WI38 (cell line): ENCODE measurements around the gene YAP1.

ENCODE experiments used
- H3K4me3 ChIP-seq: 2 replicates; pipeline ENCODE4 v1.5.1; 2011; ENCODE audit warnings: low read depth, mild to moderate bottlenecking, control low read depth, low read length
- CTCF ChIP-seq: IDR thresholded peaks from 2 replicates; pipeline ENCODE4 v1.5.1; 2012; ENCODE audit warnings: low read depth, mild to moderate bottlenecking, control low read depth, low read length

YAP1 gene

GRCh38 chr11:102214623-102215022 lies 104.4 kb downstream of the YAP1 start:
- TF ChIP-seq CTCF: no peak
- H3K4me3 ChIP-seq: no peak overlapping the region

DNA sequence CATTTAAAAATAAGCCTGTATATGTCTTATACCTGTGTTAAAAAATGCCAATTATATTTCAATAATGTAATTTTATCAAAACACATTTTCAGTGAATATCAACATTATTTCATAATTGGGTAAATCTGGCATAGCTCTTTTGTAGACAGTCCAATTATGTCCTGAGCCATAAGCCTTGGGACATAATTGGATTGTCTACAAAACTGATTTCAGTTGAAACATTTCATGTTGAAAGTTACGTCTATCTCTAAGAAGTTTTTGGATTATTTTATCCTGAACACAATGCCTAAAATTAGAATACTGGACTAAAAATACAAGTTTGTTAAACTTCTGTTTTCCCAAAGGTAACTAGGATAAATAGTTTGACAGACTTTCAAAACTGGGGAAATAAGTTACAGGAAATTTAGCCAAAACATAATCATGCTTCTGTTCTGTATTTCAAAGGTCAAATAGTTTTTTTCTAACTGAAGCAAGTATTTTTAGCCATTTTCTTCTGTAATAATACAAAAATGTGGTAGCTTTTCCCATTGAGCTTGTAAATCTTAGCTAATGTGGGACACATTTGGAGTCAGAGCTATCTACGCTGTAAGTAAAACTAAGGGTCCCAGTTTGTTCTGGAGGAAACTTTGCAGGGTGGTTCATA lies 106.3 kb downstream of the YAP1 start:
- no peak for TF ChIP-seq CTCF
- H3K4me3 ChIP-seq: no peak overlapping the region

- H3K4me3 ChIP-seq: no peak overlapping the region
- no peak for TF ChIP-seq CTCF
Measured at GRCh38 chr11:102220728-102221467, 110.7 kb downstream of the YAP1 start.

DNA sequence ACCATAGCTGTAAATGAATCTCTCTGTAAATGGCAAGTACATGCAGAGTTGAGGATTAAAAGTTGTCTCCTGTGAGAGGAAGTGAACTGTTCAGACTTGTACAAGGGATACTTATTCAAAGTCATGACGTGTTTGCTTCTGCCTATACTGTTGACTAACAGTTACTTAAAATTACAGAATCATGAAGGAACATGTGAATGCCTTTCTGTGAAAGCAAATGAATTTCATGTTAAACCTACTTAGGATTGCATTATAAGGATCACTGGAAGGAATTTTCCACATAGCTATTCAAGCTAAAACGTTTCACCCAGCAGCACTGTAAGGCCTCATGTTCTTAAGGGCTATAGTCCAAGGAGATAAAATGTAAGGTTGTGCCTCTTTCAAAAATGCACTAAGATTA lies 113.6 kb downstream of the YAP1 start:
- H3K4me3 ChIP-seq: no peak overlapping the region
- TF ChIP-seq CTCF: no peak

- H3K4me3 ChIP-seq: peak overlapping the region; percentile 44
- TF ChIP-seq CTCF: no peak
Measured at GRCh38 chr11:102225689-102226568, 115.7 kb downstream of the YAP1 start.

GRCh38 chr11:102226702-102227490 lies 116.6 kb downstream of the YAP1 start:
- H3K4me3 ChIP-seq: peak overlapping the region; percentile 44
- no peak for TF ChIP-seq CTCF
